Brain microvascular endothelial cell (primary cell): ENCODE data around the gene HTRA2.
A peak's percentile ranks its signal among the peaks of the same experiment; 100 is the strongest.

Experiments
- DNase-seq: peaks from one replicate; pipeline ENCODE4 v3.0.0-alpha.2; 2020
- H3K27ac ChIP-seq: fragments of 250-450 bp; sonication (Bioruptor Pico); 2 replicates; pipeline ENCODE4 v1.5.1; 2020; ENCODE audit warnings: mild to moderate bottlenecking, moderate library complexity
- H3K27me3 ChIP-seq: fragments of 250-450 bp; sonication (Bioruptor Pico); replicated peaks from 2 replicates; pipeline ENCODE4 v1.5.1; 2020; ENCODE audit warnings: mild to moderate bottlenecking
- H3K36me3 ChIP-seq: fragments of 250-450 bp; sonication (Bioruptor Pico); replicated peaks from 2 replicates; pipeline ENCODE4 v1.5.1; 2020; ENCODE audit warnings: mild to moderate bottlenecking
- H3K4me3 ChIP-seq: 2 replicates; pipeline ENCODE4 v1.5.1; 2011; ENCODE audit warnings: low read depth, mild to moderate bottlenecking, control low read depth, low read length, moderate library complexity
- CTCF ChIP-seq: IDR thresholded peaks from 2 replicates; pipeline ENCODE4 v1.5.1; 2011; ENCODE audit warnings: low read depth, mild to moderate bottlenecking, moderate library complexity, low read length, control low read depth, inconsistent platforms; ENCODE audit errors: missing control alignments
- in situ Hi-C: cut with HindIII; loops from 2 replicates; pipeline ENCODE4 v1.10.0; 2017; ENCODE audit warnings: low sequenced_read_pairs, low pct_ligation_motif_present

Gene HTRA2

DNA sequence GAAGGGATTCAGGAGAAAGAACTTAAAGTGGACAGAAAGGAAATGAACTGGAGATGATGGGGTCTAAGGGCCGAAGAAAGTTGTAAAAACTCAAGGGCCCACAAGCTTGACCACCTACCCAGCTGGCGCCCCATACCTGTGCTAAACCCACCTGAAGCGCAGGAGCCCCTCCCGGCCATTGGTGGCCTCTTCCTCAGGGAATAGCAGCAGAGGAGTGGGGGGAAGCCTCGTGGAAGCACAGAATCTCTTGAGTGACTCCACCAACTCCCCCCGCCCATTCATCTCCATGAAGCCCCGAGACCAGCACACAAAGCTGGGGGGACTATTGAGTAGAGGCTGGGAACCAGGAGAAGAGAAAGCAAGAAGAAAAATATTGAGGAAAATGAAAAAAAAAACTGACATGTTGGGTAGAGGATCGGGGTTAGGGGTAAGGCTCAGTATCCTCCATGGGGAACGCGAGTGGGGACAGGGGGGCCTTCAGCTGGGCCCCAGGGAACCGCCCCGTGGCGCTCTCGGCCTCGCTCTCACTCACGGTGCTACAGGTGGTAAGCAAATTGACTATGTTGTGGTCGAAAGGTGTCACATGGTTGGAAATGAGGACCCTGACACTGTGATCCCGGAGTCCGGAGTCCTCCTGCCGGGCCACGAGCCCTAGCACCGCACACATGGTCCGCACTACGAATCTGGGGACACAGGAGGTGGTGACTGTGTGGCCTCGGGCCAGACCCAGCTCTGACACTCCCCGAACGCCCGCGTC lies 955 bp upstream of the HTRA2 start:
- Histone ChIP-seq H3K27me3 (no peaks in the 10 kb centered on the region), H3K4me3 (peak overlapping the region; percentile 99), H3K36me3 (peaks cover 21% of the 10 kb centered on the region), H3K27ac (peak overlapping the region; percentile 76)
- TF ChIP-seq CTCF: no peak
- DNase-seq: no peak
- in situ Hi-C loops: no loop called here

- Histone ChIP-seq H3K36me3 (peaks cover 21% of the 10 kb centered on the region), H3K27ac (peak overlapping the region; percentile 2), H3K27me3 (no peaks in the 10 kb centered on the region), H3K4me3 (peak overlapping the region; percentile 99)
- no peak for DNase-seq
- TF ChIP-seq CTCF: no peak
- in situ Hi-C loops: no loop called here
Measured at GRCh38 chr2:74530239-74531187, 780 bp downstream of the HTRA2 start.

- Histone ChIP-seq H3K4me3 (no peak overlapping the region), H3K36me3 (peaks cover 10% of the 10 kb centered on the region), H3K27me3 (no peaks in the 10 kb centered on the region), H3K27ac (no peak overlapping the region)
- in situ Hi-C loops: no loop called here
- DNase-seq: no peak
- no peak for TF ChIP-seq CTCF
Measured at GRCh38 chr2:74531666-74532065, 1.9 kb downstream of the HTRA2 start.

DNA sequence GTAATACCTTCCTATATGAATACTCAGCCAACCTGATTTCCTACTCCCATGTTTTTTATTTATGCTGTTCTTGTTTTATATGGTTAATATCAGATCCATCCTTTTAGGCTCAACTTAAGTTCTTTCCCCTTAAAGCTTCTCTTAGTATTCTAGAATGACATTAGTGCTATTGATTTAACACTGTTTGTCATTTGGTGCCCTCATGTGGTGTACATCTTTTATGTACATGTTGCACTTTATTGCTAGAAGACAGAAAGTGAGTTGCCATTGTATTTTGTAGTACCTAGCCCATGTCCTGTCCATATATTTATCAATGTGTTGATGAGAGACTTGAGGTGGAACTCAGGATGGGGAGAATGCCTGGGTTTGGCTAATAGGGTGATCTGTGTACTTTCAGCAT lies 2.5 kb downstream of the HTRA2 start:
- no peak for DNase-seq
- H3K27ac ChIP-seq: no peak overlapping the region
- H3K27me3 ChIP-seq: no peaks in the 10 kb centered on the region
- in situ Hi-C loops: no loop called here
- no peak for TF ChIP-seq CTCF
- H3K36me3 ChIP-seq: peaks cover 4% of the 10 kb centered on the region
- no peak overlapping the region for H3K4me3 ChIP-seq

GRCh38 chr2:74533464-74533863 lies 3.7 kb downstream of the HTRA2 start:
- Histone ChIP-seq H3K4me3 (no peak overlapping the region), H3K27me3 (no peaks in the 10 kb centered on the region), H3K27ac (no peak overlapping the region), H3K36me3 (peaks cover 3% of the 10 kb centered on the region)
- no peak for TF ChIP-seq CTCF
- DNase-seq: no peak
- in situ Hi-C loops: no loop called here
